ENCODE results near the gene SOX9. TPM values are rescaled to one million over a fixed set of nuclear protein-coding genes. Genes with fewer than 3 reads are reported as not detected.
"Not testable (repeated sequence)": the region's sequence is repeated elsewhere in the genome, so short reads cannot be mapped to it uniquely, and the experiment has no call there.

SOX9 gene
- total RNA-seq, 1 experiment from 2014 or later: 2.2 TPM

DNA sequence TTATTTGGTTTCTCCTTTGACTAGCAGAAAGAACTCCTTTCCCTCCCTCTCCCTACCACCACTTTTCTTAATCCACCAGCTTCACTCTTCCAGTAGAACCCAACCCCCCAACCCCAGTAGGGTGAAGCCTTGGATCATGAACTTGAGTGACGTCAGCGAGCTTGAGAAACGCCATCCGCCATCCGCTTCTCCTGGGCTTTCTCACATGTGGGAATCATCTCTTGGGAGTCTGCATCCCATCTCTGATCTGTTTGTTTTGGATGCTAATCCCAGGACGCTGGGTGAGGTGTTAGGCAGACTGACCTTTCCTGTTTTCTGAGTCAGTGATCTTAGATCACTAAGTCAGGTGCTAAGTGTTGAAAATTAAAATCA is 16.0 kb upstream of the SOX9 start:
- in situ Hi-C loops (cut with HindIII; ENCODE audit: low pct_unique_long_range_greater_than_20kb, low sequenced_read_pairs): no loop called here
- no peak for DNase-seq (ENCODE audit: low read depth, low spot score)

DNA sequence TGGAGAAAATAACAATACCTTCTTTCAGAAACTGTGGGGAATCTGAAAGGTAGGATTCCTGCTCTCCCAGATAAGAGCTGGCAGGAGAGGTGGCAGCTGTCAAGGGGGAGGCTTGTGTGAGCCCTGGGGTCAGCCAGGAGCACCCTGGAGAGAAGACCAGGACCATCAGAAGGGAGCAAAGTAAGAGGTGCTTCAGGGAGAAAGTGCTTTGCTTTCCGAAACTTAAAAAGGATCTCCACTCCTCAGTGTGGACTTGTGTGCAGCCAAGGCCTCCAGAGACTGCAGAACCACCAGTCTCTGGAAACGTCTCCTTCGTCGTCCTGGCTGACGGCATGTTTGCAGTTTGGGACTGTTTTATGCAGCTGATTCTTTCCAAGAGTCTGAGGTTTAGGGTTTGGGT is 13.7 kb upstream of the SOX9 start:
- DNase-seq (ENCODE audit: low read depth, low spot score): no peak
- in situ Hi-C loops (cut with HindIII; ENCODE audit: low pct_unique_long_range_greater_than_20kb, low sequenced_read_pairs): no loop called here

DNA sequence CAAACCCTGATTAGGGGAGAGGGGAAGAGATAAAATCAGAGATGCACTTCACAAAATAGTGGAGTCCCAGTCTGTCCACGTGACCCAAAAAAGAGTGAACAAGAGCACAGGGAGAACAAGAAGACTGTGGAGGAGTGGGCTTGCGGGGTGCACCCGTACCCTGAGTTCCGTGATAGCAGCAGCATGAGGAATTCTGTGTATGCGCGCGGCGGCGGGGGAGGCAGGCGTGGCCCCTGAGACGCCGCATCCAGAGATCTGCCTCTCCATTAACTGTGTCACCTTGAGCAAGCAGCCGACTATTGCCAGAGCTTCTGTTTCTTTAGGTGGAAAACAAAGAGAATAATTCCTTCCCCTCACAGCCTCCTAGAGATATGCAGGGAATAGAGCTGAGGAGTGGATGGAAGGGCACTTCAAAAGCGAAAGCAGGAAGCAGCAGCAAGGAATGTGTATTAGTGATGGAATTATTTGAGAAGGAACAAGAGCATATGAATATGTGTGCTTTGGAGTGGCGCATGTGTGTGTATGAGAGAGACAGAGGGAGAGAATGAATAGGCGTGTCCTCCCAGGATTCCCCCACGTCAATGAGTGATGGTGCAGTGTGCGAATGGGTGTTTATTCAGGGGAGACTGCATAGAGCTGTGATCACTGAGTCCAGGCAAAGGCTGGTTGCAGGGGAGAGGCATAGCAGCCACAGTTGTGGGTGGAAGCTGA is 10.4 kb upstream of the SOX9 start:
- in situ Hi-C loops (cut with HindIII; ENCODE audit: low pct_unique_long_range_greater_than_20kb, low sequenced_read_pairs): no loop called here
- no peak for DNase-seq (ENCODE audit: low read depth, low spot score)

DNA sequence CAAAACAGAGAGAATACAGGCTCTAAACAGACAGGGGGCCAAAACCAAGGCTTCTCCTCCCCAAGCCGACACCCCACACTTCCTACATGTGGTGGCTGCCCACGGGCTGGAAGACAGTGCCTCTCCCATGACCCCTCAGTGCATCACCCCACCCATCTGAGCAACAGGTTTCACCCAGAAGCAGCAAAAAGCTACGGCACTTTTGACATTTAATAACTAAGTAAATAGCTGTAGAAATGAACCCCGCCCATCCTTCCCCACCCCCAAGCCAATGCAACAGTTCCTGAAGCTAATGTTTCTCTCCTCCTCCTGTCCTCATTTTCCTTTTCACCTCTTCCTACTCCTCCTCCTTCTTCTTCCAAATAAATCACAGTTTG is 9.9 kb upstream of the SOX9 start:
- in situ Hi-C loops (cut with HindIII; ENCODE audit: low pct_unique_long_range_greater_than_20kb, low sequenced_read_pairs): no loop called here
- no peak for DNase-seq (ENCODE audit: low read depth, low spot score)

DNA sequence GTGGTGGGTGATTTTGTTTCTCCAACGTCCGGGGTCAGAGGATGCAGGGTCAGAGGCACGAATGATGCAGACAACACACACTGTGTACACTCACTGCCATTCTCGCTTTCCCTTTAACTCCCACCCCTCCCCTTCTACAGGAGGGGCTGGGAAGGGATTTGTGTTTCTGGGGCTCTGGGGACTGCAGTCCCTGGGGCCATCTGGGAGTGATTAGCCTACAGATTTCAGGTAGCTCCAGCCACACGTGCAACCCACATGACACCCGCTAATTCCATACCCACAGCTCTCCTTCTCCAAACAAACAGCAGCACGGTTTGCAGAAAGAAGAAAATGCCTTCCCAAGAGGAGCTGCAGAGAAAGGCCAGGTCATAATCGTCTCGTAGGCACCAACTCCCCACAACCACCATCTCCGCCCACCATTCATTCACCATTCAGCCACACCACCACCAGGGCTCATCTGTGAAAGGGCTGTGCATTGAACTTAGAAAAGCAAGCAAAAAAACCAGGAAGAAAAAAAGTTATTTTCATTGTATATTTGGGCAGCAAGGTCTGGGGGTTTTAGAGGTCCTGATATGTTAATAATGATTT is 9.4 kb upstream of the SOX9 start:
- no peak for DNase-seq (ENCODE audit: low read depth, low spot score)
- in situ Hi-C loops (cut with HindIII; ENCODE audit: low pct_unique_long_range_greater_than_20kb, low sequenced_read_pairs): no loop called here

DNA sequence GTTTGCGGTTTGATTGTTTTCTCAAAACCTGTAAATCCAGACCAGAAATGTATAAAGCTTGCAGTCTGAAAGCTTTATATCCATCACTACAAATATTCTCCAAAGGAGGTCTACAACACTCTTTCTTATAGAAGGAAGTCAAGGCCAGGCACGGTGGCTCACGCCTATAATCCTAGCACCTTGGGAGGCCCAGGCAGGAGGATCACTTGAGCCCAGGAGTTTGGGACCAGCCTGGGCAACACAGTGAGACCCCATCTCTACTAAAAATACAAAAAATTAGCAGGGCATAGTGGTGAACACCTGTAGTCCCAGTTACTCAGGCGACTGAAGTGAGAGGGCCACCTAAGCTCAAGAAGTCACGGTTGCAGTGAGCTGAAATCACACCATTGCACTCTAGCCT is 8.9 kb upstream of the SOX9 start:
- DNase-seq (ENCODE audit: low read depth, low spot score); in situ Hi-C loops (cut with HindIII; ENCODE audit: low pct_unique_long_range_greater_than_20kb, low sequenced_read_pairs): not testable (repeated sequence)

DNA sequence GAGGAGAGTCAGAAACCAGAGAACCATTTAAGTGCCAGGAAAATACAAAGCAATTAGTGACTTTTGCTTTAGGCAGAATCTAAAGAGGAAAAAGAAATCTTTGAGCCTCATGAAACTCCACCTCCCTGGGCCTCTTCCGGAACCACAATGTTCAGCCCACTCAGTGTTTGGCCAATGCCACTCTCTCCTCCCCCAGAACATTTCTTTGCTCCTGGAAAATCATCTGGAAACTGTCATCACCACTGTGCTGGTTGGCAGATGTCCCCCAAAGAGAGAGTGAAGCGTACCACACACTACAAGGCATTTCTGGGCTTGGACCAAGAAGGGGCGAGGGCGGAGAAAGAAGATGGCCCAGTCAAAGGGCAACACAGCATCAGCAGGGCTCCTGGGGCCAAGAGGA is 7.1 kb upstream of the SOX9 start:
- no peak for DNase-seq (ENCODE audit: low read depth, low spot score)
- in situ Hi-C loops (cut with HindIII; ENCODE audit: low pct_unique_long_range_greater_than_20kb, low sequenced_read_pairs): no loop called here

DNA sequence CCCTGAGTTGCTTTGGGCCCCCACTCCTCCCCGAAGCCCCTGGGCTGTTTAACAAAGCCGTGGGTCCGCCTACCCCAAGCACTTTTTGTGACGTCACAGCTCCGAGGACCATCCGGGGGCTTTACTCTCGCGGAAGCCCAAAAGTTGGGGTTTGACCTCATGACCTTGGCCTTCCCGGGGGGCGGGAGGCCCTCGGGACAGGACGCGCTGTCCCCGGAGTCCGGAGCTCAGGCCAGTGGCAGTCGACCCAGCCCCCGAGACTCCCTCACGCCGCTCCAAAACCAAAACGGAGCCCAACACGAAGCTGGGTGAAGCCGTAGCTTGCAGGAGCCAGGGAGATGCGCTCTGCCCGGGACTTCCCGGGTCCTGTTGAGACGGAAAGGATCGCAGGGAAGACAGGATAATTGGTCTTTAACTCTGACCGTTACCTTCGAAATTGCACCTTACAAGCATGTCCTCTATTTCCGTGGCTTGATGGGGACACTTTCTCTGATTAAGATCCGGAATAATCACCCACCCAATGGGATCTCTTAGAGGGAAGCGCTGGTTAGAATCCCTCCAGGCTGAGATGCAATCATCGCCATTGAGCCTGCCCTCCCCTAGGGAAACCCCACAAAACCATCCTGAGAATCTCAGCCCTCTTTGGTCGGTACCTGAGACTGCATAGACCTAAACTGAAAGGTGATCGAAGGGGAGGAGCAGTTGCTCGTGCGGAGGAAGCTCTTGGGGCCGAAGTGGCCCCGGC is 4.9 kb upstream of the SOX9 start:
- DNase-seq (ENCODE audit: low read depth, low spot score): no peak
- in situ Hi-C loops (cut with HindIII; ENCODE audit: low pct_unique_long_range_greater_than_20kb, low sequenced_read_pairs): no loop called here

DNA sequence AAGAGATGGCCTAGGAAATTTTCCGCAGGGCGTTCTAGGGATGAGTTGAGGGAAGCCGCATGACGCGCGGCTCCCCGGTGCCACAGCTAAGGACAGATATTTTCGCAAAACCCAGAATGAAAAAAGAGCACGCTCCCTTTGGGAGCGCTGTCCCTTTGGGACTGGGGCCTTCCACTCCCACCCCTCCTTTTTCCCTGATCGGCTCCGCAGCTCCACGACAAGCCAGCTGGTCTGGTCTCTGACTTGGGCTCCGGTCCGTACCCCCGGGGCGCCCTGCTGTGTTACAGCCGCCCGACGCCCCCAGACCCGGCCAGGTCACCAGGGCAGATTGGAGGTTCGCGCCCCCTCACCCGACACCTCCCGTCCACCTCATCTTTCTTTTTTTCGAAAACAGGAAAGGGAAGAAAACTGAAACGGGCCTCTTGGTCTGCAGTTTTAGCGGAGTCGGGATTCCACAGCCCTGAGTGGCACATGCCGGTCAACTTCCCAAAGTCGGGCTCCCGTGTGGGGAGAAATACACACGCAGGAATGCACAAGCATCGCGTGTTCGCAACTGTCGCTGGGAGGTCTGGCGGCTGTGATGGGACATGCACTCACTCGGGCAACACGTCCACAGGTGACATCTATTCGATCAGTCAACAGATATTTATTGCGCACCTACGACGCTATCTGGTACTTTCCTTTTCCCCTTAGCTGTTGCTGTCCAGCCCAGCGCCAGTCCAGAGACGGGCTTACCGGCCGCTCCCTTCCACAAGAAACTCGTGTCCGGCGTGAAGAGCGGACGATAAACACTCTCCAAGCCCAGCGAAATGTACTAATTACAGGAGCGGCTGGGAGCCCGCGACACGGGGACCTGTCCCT is 3.9 kb upstream of the SOX9 start:
- in situ Hi-C loops (cut with HindIII; ENCODE audit: low pct_unique_long_range_greater_than_20kb, low sequenced_read_pairs): no loop called here
- DNase-seq (ENCODE audit: low read depth, low spot score): no peak

DNA sequence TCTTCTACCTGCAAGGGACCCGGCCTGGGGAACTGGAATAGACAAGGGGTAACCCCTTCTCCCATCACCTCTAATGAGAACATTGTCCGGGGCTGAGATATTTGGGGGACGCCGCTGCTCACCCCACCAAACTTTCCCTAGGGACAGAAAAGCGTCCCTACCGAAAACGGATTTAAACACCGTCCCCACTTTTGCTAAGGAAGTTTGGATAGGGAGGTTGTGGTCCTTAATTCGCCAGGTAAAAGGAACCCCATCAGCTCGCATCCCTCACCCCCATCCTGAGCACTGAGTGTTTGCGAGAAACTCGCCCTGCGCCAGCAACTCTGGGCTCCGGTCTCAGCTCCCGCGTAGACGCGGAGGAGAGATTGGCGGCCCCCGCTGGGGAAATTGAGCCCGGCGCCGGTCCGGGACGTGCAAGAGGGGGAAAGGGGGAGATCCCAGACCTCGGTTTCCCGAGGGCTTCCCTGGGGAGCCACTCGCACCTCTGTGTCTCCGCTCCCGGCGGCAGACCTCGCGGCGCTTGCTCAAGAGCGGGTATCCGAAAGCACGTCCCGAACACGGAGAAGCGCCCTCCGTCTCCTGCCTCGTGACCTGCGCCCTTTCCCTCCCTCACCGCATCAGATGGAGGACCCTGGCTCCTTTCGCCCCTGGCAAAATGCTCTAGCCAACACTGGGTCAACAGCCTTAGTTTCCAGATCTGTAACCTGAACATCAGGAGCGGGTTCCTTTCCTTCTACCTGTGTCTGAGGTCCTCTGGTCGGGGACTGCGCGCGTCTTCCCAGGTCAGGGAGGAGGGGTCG is 3.1 kb upstream of the SOX9 start:
- in situ Hi-C loops (cut with HindIII; ENCODE audit: low pct_unique_long_range_greater_than_20kb, low sequenced_read_pairs): no loop called here
- DNase-seq (ENCODE audit: low read depth, low spot score): no peak

DNA sequence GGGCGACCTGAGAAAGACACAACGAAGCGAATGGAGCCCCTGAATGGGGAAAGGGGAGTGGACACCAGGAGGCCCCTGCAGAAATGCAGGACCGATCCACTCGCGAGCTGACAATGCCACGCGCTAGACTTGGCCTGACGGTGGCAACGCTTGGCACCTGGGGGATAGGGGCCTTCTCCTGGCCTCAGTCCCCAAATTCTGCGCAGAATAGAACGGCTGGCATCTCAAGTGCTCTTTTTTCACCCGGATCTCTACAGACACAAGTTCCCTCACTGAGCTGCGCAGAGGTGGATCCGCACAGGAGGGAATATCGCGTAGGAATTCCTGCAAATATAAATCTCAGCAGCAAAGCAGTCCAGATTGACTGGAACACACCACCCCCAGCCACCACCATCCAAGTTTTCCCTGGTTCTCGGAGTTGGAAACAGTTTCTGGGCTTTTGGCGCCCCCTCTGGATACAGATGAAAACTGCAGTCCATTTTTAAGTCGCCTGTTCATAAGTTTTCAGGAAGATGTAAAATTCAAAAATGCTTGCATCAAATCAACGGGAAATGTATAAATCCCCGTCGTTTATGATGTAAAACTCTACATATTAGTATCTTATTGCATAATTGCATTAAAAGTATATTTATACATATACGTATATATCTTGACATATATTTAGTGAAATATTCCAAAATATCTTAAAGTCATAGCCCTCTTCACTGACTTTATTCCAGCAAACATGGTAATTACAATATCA is 2.3 kb upstream of the SOX9 start:
- DNase-seq (ENCODE audit: low read depth, low spot score): peak; percentile 88
- in situ Hi-C loops (cut with HindIII; ENCODE audit: low pct_unique_long_range_greater_than_20kb, low sequenced_read_pairs): no loop called here

DNA sequence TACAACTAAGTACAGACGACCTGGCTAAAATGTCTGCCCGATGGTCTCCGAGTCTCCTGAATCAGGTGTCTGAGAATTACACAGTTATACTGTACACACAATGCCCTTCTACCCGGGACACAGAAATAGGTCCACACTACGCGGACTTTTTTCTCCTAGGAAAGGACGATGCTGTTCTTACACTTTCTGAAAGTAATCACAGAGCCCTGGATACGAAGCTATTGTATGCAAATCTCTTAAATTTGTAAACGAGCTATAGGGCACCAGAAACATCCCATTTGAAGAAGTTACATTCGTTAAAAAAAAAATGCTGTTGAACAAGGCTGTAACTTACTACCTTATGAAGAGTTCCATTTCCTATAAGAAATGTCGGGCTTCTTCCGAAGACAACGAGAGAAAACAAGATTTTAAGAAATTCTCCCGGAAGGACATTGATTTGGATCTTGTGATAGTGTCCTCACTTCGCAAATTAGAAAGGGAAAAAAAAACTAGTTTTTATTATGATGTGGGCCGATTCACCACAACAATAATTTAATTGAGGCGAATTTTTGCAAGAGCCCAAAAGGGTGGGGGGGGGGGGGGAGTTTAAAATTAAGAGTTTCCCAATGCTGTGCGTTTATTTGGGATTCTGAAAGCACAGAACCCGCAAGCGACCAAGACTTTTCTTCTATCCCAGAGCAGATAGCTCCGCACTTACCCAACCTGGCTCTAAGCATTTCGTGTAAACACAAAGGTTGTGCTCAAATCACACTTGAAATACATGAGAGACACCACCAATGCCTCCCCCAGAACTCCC is 1.5 kb upstream of the SOX9 start:
- in situ Hi-C loops (cut with HindIII; ENCODE audit: low pct_unique_long_range_greater_than_20kb, low sequenced_read_pairs): no loop called here
- no peak for DNase-seq (ENCODE audit: low read depth, low spot score)

DNA sequence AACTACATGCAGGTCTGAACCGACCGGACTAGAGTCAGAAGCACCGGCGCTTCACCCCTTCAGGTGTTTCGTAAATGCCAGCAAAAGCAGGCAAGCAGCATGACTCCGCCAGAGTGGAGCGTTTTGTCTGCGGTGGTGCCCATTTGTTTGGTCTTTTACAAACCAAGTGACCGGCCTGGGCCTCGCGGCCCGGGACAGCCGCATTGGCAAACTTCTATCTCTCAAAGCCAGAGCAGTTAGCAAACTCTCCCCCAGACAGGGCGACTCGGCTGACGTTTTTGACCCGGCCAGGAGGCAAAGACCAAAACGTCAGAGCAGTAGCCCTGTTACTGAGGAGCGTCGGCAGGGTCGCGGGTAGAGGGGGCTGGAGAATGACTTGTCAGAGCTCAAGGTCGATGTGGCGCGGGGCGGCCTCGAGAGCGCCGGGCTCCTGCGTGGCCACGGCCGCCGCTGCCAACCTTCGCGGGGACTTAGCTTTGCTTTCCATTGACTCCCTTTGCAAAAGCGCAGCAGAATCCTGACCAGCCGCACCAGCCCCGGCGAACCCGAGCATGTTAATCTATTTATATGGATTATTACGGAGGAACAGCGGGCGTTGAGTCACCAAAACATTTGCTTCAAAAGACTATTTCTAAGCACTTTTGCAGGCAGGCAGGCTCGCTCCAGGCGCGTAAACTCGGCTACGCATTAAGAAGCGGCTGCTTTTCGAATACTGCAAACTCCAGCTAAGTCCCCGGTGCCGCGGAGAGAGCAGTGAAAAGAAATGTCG is 763 bp upstream of the SOX9 start:
- in situ Hi-C loops (cut with HindIII; ENCODE audit: low pct_unique_long_range_greater_than_20kb, low sequenced_read_pairs): no loop called here
- peak; percentile 13 for DNase-seq (ENCODE audit: low read depth, low spot score)

DNA sequence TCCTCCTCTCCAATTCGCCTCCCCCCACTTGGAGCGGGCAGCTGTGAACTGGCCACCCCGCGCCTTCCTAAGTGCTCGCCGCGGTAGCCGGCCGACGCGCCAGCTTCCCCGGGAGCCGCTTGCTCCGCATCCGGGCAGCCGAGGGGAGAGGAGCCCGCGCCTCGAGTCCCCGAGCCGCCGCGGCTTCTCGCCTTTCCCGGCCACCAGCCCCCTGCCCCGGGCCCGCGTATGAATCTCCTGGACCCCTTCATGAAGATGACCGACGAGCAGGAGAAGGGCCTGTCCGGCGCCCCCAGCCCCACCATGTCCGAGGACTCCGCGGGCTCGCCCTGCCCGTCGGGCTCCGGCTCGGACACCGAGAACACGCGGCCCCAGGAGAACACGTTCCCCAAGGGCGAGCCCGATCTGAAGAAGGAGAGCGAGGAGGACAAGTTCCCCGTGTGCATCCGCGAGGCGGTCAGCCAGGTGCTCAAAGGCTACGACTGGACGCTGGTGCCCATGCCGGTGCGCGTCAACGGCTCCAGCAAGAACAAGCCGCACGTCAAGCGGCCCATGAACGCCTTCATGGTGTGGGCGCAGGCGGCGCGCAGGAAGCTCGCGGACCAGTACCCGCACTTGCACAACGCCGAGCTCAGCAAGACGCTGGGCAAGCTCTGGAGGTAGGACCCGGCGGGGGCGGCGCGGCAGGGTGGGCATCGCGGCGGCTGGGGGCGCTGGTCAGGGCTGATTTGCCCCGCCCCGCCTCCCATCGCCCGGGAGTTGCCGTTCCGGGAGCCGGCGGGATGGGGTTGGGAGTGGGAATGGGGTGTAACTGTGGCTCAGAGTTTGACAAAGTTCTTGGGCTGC is 567 bp downstream of the SOX9 start:
- in situ Hi-C loops (cut with HindIII; ENCODE audit: low pct_unique_long_range_greater_than_20kb, low sequenced_read_pairs): no loop called here
- DNase-seq (ENCODE audit: low read depth, low spot score): peak; percentile 45
